H9 (cell line): Measurements from ENCODE around the gene RNF225. TPM values are rescaled to one million over a fixed set of nuclear protein-coding genes. Genes with fewer than 3 reads are reported as not detected.

Experiments used
- DNase-seq: peaks from one replicate; pipeline ENCODE4 v3.0.0-alpha.2; 2017
- H2AFZ ChIP-seq: one replicate; pipeline ENCODE4 v1.6.1; 2013; ENCODE audit warnings: mild to moderate bottlenecking, low read length, control low read depth, moderate library complexity
- H2AK5ac ChIP-seq: 2 replicates; pipeline ENCODE4 v1.6.1; 2013; ENCODE audit warnings: low read length, control low read depth, mixed read lengths; ENCODE audit not compliant: insufficient read length
- H2BK120ac ChIP-seq: one replicate; pipeline ENCODE4 v1.6.1; 2013; ENCODE audit warnings: low read depth, mild to moderate bottlenecking, low read length, control low read depth, inconsistent platforms; ENCODE audit not compliant: poor library complexity, severe bottlenecking
- H2BK12ac ChIP-seq: 2 replicates; pipeline ENCODE4 v1.6.1; 2013; ENCODE audit warnings: low read length, control low read depth, mixed read lengths, low read depth; ENCODE audit not compliant: insufficient read length
- H2BK15ac ChIP-seq: 2 replicates; pipeline ENCODE4 v1.6.1; 2013; ENCODE audit warnings: low read depth, low read length, control low read depth
- H2BK20ac ChIP-seq: one replicate; pipeline ENCODE4 v1.6.1; 2013; ENCODE audit warnings: low read depth, mild to moderate bottlenecking, low read length, control low read depth, inconsistent platforms; ENCODE audit not compliant: poor library complexity, severe bottlenecking
- H2BK5ac ChIP-seq: 2 replicates; pipeline ENCODE4 v1.6.1; 2013; ENCODE audit warnings: low read length, control low read depth, mixed read lengths; ENCODE audit not compliant: insufficient read length
- H3K14ac ChIP-seq: 2 replicates; pipeline ENCODE4 v1.6.1; 2013; ENCODE audit warnings: low read length, control low read depth; ENCODE audit not compliant: insufficient read depth
- H3K18ac ChIP-seq: 2 replicates; pipeline ENCODE4 v1.6.1; 2013; ENCODE audit warnings: low read depth, mild to moderate bottlenecking, mixed read lengths, low read length, control low read depth; ENCODE audit not compliant: insufficient read length
- H3K23ac ChIP-seq: 2 replicates; pipeline ENCODE4 v1.6.1; 2013; ENCODE audit warnings: low read length, control low read depth, mixed read lengths, low read depth; ENCODE audit not compliant: insufficient read length
- H3K23me2 ChIP-seq: 2 replicates; pipeline ENCODE4 v1.6.1; 2013; ENCODE audit warnings: low read depth, mild to moderate bottlenecking, mixed read lengths, low read length, control low read depth; ENCODE audit not compliant: insufficient read length, poor library complexity, severe bottlenecking
- H3K27ac ChIP-seq: 2 replicates; pipeline ENCODE4 v1.5.1; 2013; ENCODE audit warnings: low read length, control low read depth, mixed read lengths, low read depth; ENCODE audit not compliant: insufficient read length
- H3K27me3 ChIP-seq: 2 replicates; pipeline ENCODE4 v1.6.1; 2013; ENCODE audit warnings: low read length, control low read depth, inconsistent platforms; ENCODE audit not compliant: insufficient read depth
- H3K4ac ChIP-seq: 2 replicates; pipeline ENCODE4 v1.6.1; 2013; ENCODE audit warnings: low read depth, mild to moderate bottlenecking, control low read depth, inconsistent platforms, low read length, moderate library complexity
- H3K4me1 ChIP-seq: 2 replicates; pipeline ENCODE4 v1.6.1; 2013; ENCODE audit warnings: low read length, control low read depth, inconsistent platforms; ENCODE audit not compliant: insufficient read depth
- H3K4me2 ChIP-seq: 2 replicates; pipeline ENCODE4 v1.6.1; 2013; ENCODE audit warnings: low read length, control low read depth, mixed read lengths; ENCODE audit not compliant: insufficient read length, insufficient read depth
- H3K56ac ChIP-seq: 2 replicates; pipeline ENCODE4 v1.6.1; 2013; ENCODE audit warnings: low read depth, mild to moderate bottlenecking, mixed read lengths, low read length, control low read depth; ENCODE audit not compliant: insufficient read length
- H3K79me1 ChIP-seq: 2 replicates; pipeline ENCODE4 v1.6.1; 2013; ENCODE audit warnings: low read depth, mild to moderate bottlenecking, moderate library complexity, low read length, control low read depth, inconsistent platforms; ENCODE audit not compliant: insufficient read depth, poor library complexity, severe bottlenecking
- H3K79me2 ChIP-seq: 2 replicates; pipeline ENCODE4 v1.6.1; 2013; ENCODE audit warnings: low read length, control low read depth, inconsistent platforms; ENCODE audit not compliant: insufficient read depth
- H3K9ac ChIP-seq: 2 replicates; pipeline ENCODE4 v1.6.1; 2013; ENCODE audit warnings: low read length, control low read depth, mixed read lengths; ENCODE audit not compliant: insufficient read length; ENCODE audit errors: extremely low read depth
- H3K9me3 ChIP-seq: one replicate; pipeline ENCODE4 v1.6.1; 2013; ENCODE audit warnings: low read depth, low read length, inconsistent platforms; ENCODE audit not compliant: control insufficient read depth
- H3T11ph ChIP-seq: one replicate; pipeline ENCODE4 v1.6.1; 2013; ENCODE audit warnings: mild to moderate bottlenecking, low read length, control low read depth, inconsistent platforms
- H4K20me1 ChIP-seq: one replicate; pipeline ENCODE4 v1.6.1; 2013; ENCODE audit not compliant: control insufficient read depth, insufficient read length, insufficient read depth
- H4K5ac ChIP-seq: 2 replicates; pipeline ENCODE4 v1.6.1; 2013; ENCODE audit warnings: low read depth, mild to moderate bottlenecking, mixed read lengths, low read length, control low read depth; ENCODE audit not compliant: insufficient read length
- H4K8ac ChIP-seq: replicated peaks from 2 replicates; pipeline ENCODE4 v1.6.1; 2013; ENCODE audit warnings: low read length, control low read depth, mixed read lengths, low read depth; ENCODE audit not compliant: insufficient read length
- H4K91ac ChIP-seq: 2 replicates; pipeline ENCODE4 v1.6.1; 2013; ENCODE audit warnings: low read depth, mild to moderate bottlenecking, moderate library complexity, mixed read lengths, low read length, control low read depth; ENCODE audit not compliant: insufficient read length
- H3K27ac Mint-ChIP-seq, 3 experiments: 2 replicates in 2 of 3; 3 replicates in 1 of 3; pipeline ENCODE4 v1.8.0; 2020 to 2021; ENCODE audit warnings: mixed read lengths in 3 of 3, mild to moderate bottlenecking in 1 of 3, moderate library complexity in 1 of 3
- H3K27me3 Mint-ChIP-seq: 2 replicates; pipeline ENCODE4 v1.8.0; 2021; ENCODE audit warnings: low read depth, mild to moderate bottlenecking, moderate library complexity, mixed read lengths
- H3K36me3 Mint-ChIP-seq, 3 experiments: 2 replicates in 2 of 3; 3 replicates in 1 of 3; pipeline ENCODE4 v1.8.0; 2020 to 2021; ENCODE audit warnings: low read depth in 3 of 3, mixed read lengths in 3 of 3; ENCODE audit not compliant: insufficient read depth in 1 of 3
- H3K4me1 Mint-ChIP-seq, 2 experiments: 2 replicates each; pipeline ENCODE4 v1.8.0; 2020; ENCODE audit warnings: mixed read lengths in 2 of 2
- H3K4me3 Mint-ChIP-seq, 2 experiments: 2 replicates in 1 of 2; 3 replicates in 1 of 2; pipeline ENCODE4 v1.8.0; 2020 to 2021; ENCODE audit warnings: mild to moderate bottlenecking in 2 of 2, mixed read lengths in 2 of 2, moderate library complexity in 1 of 2
- H3K9me3 Mint-ChIP-seq, 2 experiments: 2 replicates in 1 of 2; 3 replicates in 1 of 2; pipeline ENCODE4 v1.8.0; 2020; ENCODE audit warnings: mild to moderate bottlenecking in 2 of 2, mixed read lengths in 2 of 2, moderate library complexity in 1 of 2
- CTCF ChIP-seq: fragments of 200-600 bp; sonication (generic); conservative IDR thresholded peaks from 3 replicates; pipeline ENCODE4 v1.8.0; 2021; ENCODE audit warnings: antibody characterized with exemption, mild to moderate bottlenecking
- WGBS: extraction: QIAGEN DNeasy Blood & Tissue Kit; methylation state at CpG from one replicate; pipeline ENCODE4 v1.1.7; 2013; ENCODE audit warnings: missing lambda C conversion rate, low lambda C conversion rate, mixed read lengths; ENCODE audit not compliant: insufficient read length; ENCODE audit errors: extremely low coverage; 5-methylcytosine and 5-hydroxymethylcytosine counted together
- total RNA-seq: library from RNA; stranded (reverse); gene quantifications from 2 replicates; pipeline ENCODE4 v1.2.1, GENCODE V29; 2021

RNF225 gene
- total RNA-seq, 1 experiment from 2014 or later, result 2.1 TPM

DNA sequence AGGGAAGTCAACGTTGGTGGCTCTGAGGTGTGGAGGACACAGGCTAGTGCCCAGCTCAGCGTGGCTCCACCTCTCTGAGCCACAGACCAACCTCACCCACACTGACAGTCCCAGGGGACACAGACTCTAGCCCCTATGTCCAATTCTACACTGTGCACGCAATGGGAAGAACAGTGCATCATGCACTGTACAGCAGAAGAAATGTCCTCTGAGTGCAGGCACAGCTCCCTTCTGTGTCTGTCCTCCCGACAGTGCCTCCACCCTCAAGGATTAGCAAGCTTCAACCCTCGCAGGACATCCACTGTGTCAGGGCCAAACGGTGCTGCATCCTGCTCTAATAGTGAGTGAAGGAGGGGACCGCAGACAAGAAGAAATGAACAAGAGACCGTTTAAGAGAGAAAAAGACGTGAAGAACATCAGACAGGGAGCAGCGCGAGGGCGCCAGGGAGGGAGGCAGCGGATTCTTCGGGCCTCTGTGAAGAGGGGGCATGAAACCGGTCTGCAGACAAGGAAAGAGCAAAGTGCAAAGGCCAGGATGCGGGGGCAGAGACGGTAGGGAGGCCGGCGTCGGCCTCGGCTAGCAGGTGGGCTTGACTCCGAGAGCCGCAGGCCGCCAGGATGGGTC lies 15.3 kb upstream of the RNF225 start:
- H3K27ac Mint-ChIP-seq, result peak overlapping the region in 2 of 3 experiments; percentile 69 to 87; a peak in 5 of 7 replicates
- H3K4me3 Mint-ChIP-seq, result peak overlapping the region; percentile 82 to 86
- no peak for DNase-seq
- no peaks in the 10 kb centered on the region for H3K9me3 Mint-ChIP-seq
- Histone ChIP-seq H3K9me3 (no peaks in the 10 kb centered on the region), H4K8ac (no peak overlapping the region), H3K27ac (no peak overlapping the region), H3K56ac (no peak overlapping the region), H3K18ac (no peak overlapping the region), H3T11ph (no peak overlapping the region), H3K4me1 (peaks cover 3% of the 10 kb centered on the region; the same call in 1 of the 2 replicates), H2BK5ac (no peak overlapping the region), H2BK120ac (no peak overlapping the region), H4K5ac (no peak overlapping the region), H4K20me1 (no peaks in the 10 kb centered on the region), H3K4me2 (peak overlapping the region; percentile 98), H2BK15ac (no peak overlapping the region), H3K23ac (no peak overlapping the region), H2BK20ac (no peak overlapping the region), H4K91ac (no peak overlapping the region), H3K27me3 (no peaks in the 10 kb centered on the region), H3K79me2 (no peaks in the 10 kb centered on the region), H2AFZ (no peak overlapping the region), H2BK12ac (no peak overlapping the region), H3K14ac (peak overlapping the region; percentile 16; the same call in 1 of the 2 replicates), H3K9ac (peak overlapping the region; percentile 53), H3K23me2 (peaks cover 10% of the 10 kb centered on the region), H2AK5ac (no peak overlapping the region), H3K79me1 (no peaks in the 10 kb centered on the region), H3K4ac (no peak overlapping the region)
- peaks cover 8 to 11% of the 10 kb centered on the region in 2 experiments for H3K4me1 Mint-ChIP-seq
- no peaks in the 10 kb centered on the region for H3K36me3 Mint-ChIP-seq
- no peak for TF ChIP-seq CTCF
- no peaks in the 10 kb centered on the region for H3K27me3 Mint-ChIP-seq
- WGBS, result no CpG with 5 or more reads among the region's 24 CpGs
